Erythroblast (primary cell): ENCODE results near the gene MSI2.

Experiments used
- DNase-seq, 2 experiments: peaks; one replicate each; lab custom pipeline; 2025; lab: John Stamatoyannopoulos, UW
- GATA1 ChIP-seq: IDR thresholded peaks from 2 replicates; pipeline ENCODE4 v1.6.1; 2011; ENCODE audit warnings: low read depth, mild to moderate bottlenecking, control low read depth, low read length, moderate library complexity
- POLR2A ChIP-seq: IDR thresholded peaks from 2 replicates; pipeline ENCODE4 v1.6.1; 2011; ENCODE audit warnings: mild to moderate bottlenecking, low read length

Gene MSI2

GRCh38 chr17:57629886-57630285 is 373.6 kb downstream of the MSI2 start:
- TF ChIP-seq POLR2A (no peak), GATA1 (no peak)
- DNase-seq = no peak

GRCh38 chr17:57630736-57631135 is 374.4 kb downstream of the MSI2 start:
- TF ChIP-seq POLR2A (no peak), GATA1 (no peak)
- no peak for DNase-seq

GRCh38 chr17:57631871-57632270 is 375.5 kb downstream of the MSI2 start:
- DNase-seq = no peak
- no peak for TF ChIP-seq POLR2A
- no peak for TF ChIP-seq GATA1

GRCh38 chr17:57632294-57632693 is 376.0 kb downstream of the MSI2 start:
- TF ChIP-seq POLR2A = no peak
- no peak for TF ChIP-seq GATA1
- DNase-seq = no peak

DNA sequence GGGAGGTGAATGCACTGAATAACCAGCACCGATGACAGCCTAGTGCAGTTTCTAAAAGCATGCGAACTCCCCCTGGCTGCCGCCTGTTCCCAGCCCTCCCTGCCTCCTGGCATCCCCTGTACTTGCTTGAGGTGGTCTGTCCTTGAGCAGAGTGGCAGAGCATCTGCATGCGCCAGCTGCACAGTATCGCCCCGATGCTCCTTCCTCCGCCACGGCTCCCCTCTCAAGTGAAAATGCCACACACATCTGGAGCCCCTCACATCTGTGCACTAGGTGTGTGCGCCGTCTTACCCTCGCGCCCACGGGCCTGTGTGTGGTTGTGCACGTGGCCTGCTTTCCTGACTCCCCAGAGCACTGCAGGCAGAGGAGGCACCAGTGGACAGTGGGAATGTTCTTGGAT is 376.9 kb downstream of the MSI2 start:
- no peak for DNase-seq

DNA sequence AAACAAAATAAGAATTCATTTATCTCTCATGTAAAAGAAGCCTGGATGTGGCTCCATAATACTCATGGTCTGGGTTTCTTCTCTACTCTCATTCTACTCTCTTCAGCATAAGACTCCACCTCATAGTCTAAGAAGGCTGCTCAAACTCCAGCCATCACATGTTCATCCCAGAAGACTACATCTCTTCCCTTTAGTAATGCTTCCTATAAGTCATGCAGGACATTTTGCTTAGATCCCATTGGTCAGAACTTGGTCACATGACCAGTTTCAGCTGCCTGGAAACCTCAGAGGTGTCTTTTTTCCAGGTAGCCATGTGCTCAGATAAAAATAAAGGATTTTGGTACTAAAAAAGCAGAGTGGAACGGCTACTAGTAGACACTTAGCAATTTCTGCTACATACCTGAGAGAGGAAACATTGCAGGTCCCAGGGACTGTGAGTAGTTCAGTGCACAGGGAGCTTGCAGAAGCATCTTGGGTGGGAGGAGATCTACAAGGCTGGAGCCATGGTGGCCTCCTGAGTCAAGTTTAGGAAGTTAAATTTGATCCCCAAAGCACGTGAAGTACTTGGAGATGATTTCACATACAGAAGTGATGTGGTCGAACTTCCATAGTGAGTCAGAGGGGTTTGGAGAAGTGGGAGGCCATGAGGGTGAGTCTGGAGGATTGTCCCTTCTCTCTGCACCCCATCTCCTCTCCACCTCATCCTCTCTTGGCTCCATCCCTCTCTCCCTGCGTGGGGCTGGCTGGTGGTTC is 378.6 kb downstream of the MSI2 start:
- DNase-seq = no peak
- TF ChIP-seq POLR2A (no peak), GATA1 (no peak)

More for the DNA sequence above, 376.9 kb downstream of the MSI2 start:
- TF ChIP-seq GATA1 (no peak), POLR2A (no peak)

GRCh38 chr17:57636274-57636673 is 380.0 kb downstream of the MSI2 start:
- TF ChIP-seq GATA1 (no peak), POLR2A (no peak)
- no peak for DNase-seq

GRCh38 chr17:57636985-57637665 is 380.8 kb downstream of the MSI2 start:
- TF ChIP-seq POLR2A (no peak), GATA1 (no peak)
- no peak for DNase-seq

DNA sequence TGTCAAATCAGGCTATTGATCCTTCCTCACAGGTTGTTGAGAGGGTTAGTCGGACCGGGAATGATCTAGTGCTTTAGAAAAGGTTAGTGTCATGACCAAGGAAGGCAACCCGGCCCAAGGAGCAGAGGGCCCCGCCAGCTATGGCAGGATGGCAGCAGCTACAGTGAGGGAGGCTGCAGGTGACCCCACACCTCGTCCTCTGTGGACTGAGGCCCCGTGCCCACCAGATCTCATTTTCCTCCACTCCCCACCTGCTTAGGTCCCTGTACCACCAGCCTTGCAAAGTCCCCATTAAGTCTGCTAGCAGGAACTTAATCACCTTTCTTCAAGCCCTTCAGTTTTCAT is 381.3 kb downstream of the MSI2 start:
- TF ChIP-seq GATA1 (no peak), POLR2A (no peak)

GRCh38 chr17:57638284-57638683 is 382.0 kb downstream of the MSI2 start:
- no peak for TF ChIP-seq POLR2A
- no peak for DNase-seq

More for the DNA sequence above, 381.3 kb downstream of the MSI2 start:
- no peak for DNase-seq

GRCh38 chr17:57639381-57639780 is 383.1 kb downstream of the MSI2 start:
- DNase-seq = no peak
- no peak for TF ChIP-seq GATA1
- no peak for TF ChIP-seq POLR2A

DNA sequence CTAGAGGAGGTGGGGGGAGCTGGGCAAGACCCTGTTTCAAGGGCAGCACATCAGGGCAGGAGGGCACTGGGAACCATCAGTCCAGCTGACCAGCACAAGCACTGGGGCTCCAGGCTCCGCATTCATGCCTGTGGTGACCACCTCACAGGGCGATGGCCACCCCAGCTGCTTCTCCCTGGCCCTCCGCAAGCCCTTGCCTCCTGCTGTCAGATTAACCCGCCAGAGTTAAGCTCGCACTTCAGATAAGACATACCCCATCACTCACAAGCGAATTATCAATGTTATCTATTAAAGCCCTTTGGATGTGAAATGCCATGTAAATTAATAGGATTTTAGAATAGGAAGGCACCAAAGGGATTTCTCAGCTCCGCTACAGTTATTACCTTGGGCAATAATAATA is 383.8 kb downstream of the MSI2 start:
- TF ChIP-seq POLR2A (no peak), GATA1 (no peak)
- no peak for DNase-seq

- DNase-seq = no peak
- TF ChIP-seq GATA1 (no peak), POLR2A (no peak)
These were observed 385.4 kb downstream of the MSI2 start for GRCh38 chr17:57641761-57642160.

DNA sequence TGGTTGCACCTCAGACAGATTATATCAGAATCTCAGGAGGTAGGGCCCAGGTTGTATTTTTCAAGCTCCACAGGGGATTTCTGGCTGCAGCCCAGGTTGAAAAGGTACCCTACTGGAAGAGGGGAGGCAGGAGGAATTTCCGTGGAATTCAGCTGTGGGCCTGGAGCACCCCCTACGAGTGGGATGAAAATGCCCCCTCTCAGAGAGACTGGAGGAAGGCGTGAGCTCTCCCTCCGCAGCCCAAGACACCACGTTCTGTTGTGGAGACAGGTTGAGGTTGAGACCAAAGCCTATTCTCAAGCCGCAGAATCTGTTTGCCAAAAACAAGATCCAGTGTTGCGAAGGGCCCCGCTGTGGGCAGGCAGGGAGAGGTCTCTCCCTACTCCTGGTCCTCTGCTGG is 386.7 kb downstream of the MSI2 start:
- TF ChIP-seq POLR2A (no peak), GATA1 (no peak)

More for the DNA sequence above, 386.7 kb downstream of the MSI2 start:
- DNase-seq = no peak
